Ascending aorta (tissue), 2 donors: ENCODE measurements around the gene KRT76. TPM values are rescaled to one million over a fixed set of nuclear protein-coding genes. Genes with fewer than 3 reads are reported as not detected.

ENCODE experiments used
- DNase-seq, 2 donors: peaks; one replicate each; pipeline ENCODE4 v3.0.0-alpha.2; 2019; ENCODE audit warnings: low spot score in 2 of 2
- H3K27ac ChIP-seq, 2 donors: fragments of 200-600 bp; sonication (generic); one replicate each; pipeline ENCODE4 v1.5.1; 2016 to 2017; ENCODE audit warnings: mild to moderate bottlenecking in 1 of 2
- H3K27me3 ChIP-seq: fragments of 200-600 bp; sonication (generic); one replicate; pipeline ENCODE4 v1.5.1; 2017
- H3K36me3 ChIP-seq, 2 donors: fragments of 200-600 bp; sonication (generic); one replicate each; pipeline ENCODE4 v1.5.1; 2016
- H3K4me1 ChIP-seq, 2 donors: fragments of 200-600 bp; sonication (generic); one replicate each; pipeline ENCODE4 v1.5.1; 2016 to 2017; ENCODE audit warnings: mild to moderate bottlenecking in 1 of 2
- H3K4me3 ChIP-seq, 2 donors: fragments of 200-600 bp; sonication (generic); one replicate each; pipeline ENCODE4 v1.5.1; 2016 to 2017; ENCODE audit warnings: mild to moderate bottlenecking in 1 of 2
- H3K9me3 ChIP-seq, 2 donors: fragments of 200-600 bp; sonication (generic); one replicate each; pipeline ENCODE4 v1.5.1; 2016
- CTCF ChIP-seq, 3 experiments: fragments of 200-600 bp in 2 of 3; fragments of 450-650 bp in 1 of 3; sonication (generic) in 2 of 3; IDR thresholded peaks; one replicate each; pipeline ENCODE4 v1.5.1; 2016 to 2019; ENCODE audit warnings: antibody characterized with exemption in 3 of 3, mild to moderate bottlenecking in 1 of 3, moderate library complexity in 1 of 3
- intact Hi-C: fragments of 100-400 bp; cut with DNase I; formaldehyde crosslinking; loops from one replicate; pipeline ENCODE4 v1.15.1; 2023
- total RNA-seq: library from RNA; depleted of rRNA; stranded (reverse); fragments of >200 nt; gene quantifications from one replicate; pipeline ENCODE4 v1.1.0, GENCODE V29; 2016

The KRT76 gene
- total RNA-seq, 1 donor from 2014 or later: not detected

DNA sequence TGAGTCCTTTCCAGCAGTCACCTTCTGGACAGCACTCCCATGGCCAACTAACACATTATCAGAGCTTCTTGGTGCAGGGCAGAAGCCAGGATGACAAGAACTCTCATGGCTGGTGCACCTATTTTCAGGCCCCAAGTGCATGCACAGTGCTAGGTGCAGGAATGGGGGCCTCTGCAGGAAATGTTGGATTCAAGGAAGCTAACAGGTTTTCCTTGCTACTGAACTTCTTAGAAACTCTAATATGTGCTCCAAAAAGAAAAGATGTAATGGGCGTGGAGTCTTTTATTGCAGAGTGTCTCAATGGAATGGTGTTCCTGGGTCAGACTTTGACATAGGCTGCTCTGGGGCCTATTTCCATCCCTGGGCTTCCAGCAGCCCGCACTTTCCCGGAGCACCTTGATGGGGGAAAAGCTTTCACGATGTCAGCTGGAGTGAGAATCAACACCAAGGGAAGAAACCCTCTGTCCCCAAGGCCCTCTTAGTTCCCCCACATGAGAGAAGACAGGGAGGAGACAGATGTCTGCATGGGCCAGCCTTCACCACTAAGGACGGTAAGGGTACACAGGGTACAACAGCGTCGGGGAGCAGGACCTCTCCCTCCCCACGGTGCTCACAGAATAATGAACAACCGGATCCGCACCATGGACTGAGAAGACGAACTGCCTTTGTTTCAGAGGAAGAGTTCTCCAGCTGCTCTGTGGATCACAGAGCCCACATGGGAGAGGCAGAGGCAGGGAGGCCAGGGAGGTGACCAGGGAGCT lies 11.9 kb upstream of the KRT76 start:
- no peaks in the 10 kb centered on the region for H3K27me3 ChIP-seq
- no peaks in the 10 kb centered on the region for H3K4me1 ChIP-seq
- no peak overlapping the region for H3K27ac ChIP-seq
- intact Hi-C loops: no loop called here
- no peak overlapping the region for H3K4me3 ChIP-seq
- DNase-seq: no peak
- no peaks in the 10 kb centered on the region for H3K9me3 ChIP-seq
- TF ChIP-seq CTCF (IDR thresholded peaks at IDR 0.05): no peak
- no peaks in the 10 kb centered on the region for H3K36me3 ChIP-seq

DNA sequence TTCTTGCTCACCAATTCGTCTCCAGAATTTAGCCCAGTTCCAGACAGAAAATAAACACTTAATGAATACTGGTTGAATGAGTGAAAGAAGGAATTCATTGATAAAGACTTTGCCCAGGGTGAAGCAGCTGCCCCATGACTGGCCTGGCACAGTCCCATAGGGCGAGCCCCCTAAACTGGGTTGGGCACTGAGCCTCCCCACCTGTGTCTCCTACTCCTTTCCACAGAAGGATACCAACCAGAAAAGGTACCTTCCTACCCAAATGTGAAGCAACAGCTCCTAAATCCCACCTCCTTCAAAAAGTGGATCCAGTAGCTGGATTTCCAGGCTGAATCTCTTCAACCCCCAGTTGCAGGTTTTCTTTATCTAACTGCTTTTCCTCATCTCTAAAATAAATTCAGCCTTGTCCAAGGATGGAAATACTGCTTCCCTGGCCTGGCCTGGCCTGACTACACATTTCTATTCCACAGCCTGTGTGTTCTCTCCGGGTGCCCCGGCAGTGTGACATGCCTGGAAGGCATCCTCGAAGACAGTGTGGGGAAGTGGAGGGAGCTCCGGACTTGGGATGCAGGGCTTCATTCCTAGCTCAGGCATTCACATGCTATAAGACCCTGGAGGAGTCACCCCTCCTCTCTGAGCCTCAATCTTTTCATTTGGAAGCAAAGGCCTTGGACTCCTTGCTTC lies 11.2 kb upstream of the KRT76 start:
- H3K4me1 ChIP-seq: no peaks in the 10 kb centered on the region
- no peak for TF ChIP-seq CTCF (IDR thresholded peaks at IDR 0.05)

DNA sequence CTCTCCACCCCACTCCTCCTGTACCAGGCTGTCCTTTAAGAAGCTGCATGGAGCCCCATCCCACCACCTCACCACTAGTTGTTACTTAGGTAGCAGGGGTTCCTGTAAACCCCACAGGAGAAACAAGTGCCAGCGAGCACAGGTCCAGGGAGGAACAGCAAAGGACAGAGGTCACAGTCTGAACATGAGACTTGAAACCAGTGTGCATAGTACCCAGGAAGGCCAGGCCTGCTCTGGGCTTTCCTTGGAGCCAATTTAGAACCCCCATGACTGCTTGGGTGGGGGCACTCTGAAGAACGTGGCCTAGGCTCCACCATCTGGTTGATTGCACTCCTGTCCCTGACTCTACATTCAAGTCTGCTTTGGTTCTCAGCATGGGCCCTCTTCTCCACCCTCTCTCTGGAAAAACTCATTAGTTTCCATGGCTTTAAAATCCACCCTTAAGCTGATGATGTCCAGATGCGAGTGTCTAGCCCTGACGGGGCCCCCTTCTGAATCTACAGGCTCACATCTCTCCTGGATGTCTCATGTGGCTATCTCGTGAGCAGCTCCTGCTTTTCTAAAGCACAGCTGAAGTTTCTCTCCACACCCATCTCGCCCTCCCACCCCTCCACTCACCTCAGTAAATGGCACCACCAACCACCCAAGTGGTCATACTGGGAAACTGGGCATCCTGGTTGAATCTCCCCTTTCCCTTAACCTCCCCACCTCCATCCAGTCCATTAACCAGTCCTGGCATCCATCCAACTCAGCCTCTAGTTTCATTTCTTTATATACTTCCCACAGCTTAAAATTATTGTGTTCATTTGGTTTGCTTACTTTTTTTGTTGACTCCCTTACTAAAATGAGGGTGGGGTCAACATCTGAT lies 10.4 kb upstream of the KRT76 start:
- no peaks in the 10 kb centered on the region for H3K9me3 ChIP-seq
- H3K27me3 ChIP-seq: no peaks in the 10 kb centered on the region
- intact Hi-C loops: no loop called here
- no peaks in the 10 kb centered on the region for H3K36me3 ChIP-seq
- H3K27ac ChIP-seq: no peak overlapping the region
- H3K4me3 ChIP-seq: no peak overlapping the region
- no peak for TF ChIP-seq CTCF (IDR thresholded peaks at IDR 0.05)
- no peaks in the 10 kb centered on the region for H3K4me1 ChIP-seq
- DNase-seq: no peak

More for the DNA sequence above, 11.2 kb upstream of the KRT76 start:
- Histone ChIP-seq H3K27me3 (no peaks in the 10 kb centered on the region), H3K36me3 (no peaks in the 10 kb centered on the region), H3K27ac (no peak overlapping the region), H3K4me3 (no peak overlapping the region), H3K9me3 (no peaks in the 10 kb centered on the region)
- intact Hi-C loops: no loop called here
- no peak for DNase-seq

DNA sequence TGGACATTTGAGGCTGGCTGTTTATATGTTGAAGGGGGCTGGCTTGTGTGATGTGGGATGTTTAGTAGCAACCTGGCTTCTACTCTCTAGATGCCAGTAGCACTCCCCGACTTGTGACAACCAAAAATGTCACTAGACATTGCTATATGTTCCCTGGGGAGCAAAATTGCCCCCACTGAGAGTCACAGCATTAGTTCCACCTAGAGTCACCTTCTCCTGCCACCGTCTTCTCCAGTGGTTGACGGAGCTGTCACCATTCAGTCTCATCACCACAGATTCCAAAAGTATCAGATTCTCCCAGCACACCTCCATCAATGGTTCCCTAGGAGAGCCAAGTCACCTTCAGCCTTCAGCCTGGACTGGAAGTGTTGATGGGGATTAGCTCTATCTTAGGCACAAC lies 7.8 kb upstream of the KRT76 start:
- Histone ChIP-seq H3K4me1 (no peaks in the 10 kb centered on the region), H3K4me3 (no peak overlapping the region), H3K9me3 (no peaks in the 10 kb centered on the region), H3K27me3 (no peaks in the 10 kb centered on the region), H3K27ac (no peak overlapping the region), H3K36me3 (no peaks in the 10 kb centered on the region)
- no peak for TF ChIP-seq CTCF (IDR thresholded peaks at IDR 0.05)
- no peak for DNase-seq
- intact Hi-C loops: no loop called here

DNA sequence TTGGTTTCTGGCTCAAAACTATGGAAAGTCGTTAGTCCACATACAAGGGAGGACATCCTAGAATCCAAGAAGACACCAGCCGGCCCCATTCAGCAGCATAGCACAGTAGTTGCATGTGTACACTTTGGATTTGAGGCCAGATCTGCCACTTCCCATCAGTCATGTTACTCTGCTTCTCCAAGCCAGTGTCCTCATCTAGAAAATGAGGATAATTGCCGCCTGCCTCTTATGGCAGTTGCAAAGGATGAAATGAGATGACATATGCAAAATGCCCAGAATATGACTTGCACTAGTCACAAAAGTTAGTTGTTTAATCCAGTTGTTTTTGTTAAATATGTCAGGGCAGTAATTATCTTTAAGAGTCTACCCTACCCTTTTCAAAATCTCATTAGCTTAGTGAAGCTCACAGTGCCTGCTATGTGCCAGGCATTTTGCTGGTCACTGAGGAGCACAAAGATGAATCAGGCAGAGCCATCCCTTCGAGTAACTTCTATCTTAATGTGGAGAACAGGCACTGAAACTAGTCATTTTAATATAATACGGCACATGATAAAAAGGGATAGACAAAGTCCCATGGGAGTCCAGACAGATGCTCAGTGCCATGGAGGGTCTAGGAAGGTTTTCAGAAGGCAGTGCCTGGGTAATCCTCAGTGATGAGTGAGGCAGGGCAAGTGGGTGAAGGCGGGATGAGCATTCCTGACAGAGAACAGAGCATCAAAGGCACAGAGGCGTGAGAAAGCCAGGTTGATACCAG lies 6.6 kb upstream of the KRT76 start:
- no peak for DNase-seq
- H3K27me3 ChIP-seq: no peaks in the 10 kb centered on the region
- TF ChIP-seq CTCF (IDR thresholded peaks at IDR 0.05): no peak
- H3K27ac ChIP-seq: no peak overlapping the region
- intact Hi-C loops: no loop called here
- no peaks in the 10 kb centered on the region for H3K4me1 ChIP-seq
- no peaks in the 10 kb centered on the region for H3K9me3 ChIP-seq
- no peak overlapping the region for H3K4me3 ChIP-seq
- no peaks in the 10 kb centered on the region for H3K36me3 ChIP-seq
